GM12864 (cell line): Measurements from ENCODE around the gene CLDN6.
A peak's percentile ranks its signal among the peaks of the same experiment; 100 is the strongest.

Source experiments
- DNase-seq: peaks from one replicate; pipeline ENCODE4 v3.0.0-alpha.2; 2011; ENCODE audit warnings: low read depth
- H3K4me3 ChIP-seq: 2 replicates; pipeline ENCODE4 v1.5.1; 2011; ENCODE audit warnings: mild to moderate bottlenecking, low read depth, low read length, control low read depth
- TF ChIP-seq, protein P1 (sequence below): IDR thresholded peaks from 2 replicates; pipeline ENCODE4 v1.5.1; 2011; ENCODE audit warnings: low read depth, mild to moderate bottlenecking, moderate library complexity, low read length, control low read depth, inconsistent platforms; ENCODE audit errors: missing control alignments

The CLDN6 gene

DNA sequence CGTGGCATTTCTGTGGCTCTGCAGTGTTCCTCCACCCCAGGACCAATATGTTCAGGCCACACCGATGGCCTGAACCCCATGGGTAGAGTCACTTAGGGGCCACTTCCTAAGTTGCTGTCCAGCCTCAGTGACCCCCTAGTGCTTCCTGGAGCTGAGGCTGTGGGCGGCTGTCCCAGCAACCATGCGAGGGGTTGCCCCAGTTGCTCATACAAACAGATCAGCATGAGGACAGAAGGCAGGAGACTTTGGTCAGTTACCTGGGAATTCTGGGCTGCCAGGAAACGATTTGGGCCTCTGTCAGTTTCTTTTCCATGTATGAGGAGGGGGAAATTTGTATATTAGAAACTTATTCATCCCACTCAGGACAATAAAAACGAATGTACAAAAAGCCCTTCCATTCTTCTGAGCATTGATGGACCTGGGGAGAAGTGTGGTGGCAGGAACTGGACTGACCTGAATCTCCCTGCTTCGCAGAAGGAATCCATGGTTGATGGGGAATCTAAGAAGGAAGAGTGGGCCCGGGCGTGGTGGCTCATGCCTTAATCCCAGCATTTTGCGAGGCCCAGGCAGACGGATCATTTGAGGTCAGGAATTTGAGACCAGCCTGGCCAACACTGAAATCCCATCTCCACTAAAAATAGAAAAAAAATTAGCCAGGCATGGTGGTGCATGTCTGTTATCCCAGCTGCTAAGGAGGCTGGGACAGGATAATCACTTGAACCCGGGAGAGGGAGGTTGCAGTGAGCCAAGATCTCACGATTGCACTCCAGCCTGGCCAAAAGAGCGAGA, 42.5 kb upstream of the CLDN6 start:
- no peak overlapping the region for H3K4me3 ChIP-seq
- no peak for DNase-seq
- TF ChIP-seq, protein P1, sequence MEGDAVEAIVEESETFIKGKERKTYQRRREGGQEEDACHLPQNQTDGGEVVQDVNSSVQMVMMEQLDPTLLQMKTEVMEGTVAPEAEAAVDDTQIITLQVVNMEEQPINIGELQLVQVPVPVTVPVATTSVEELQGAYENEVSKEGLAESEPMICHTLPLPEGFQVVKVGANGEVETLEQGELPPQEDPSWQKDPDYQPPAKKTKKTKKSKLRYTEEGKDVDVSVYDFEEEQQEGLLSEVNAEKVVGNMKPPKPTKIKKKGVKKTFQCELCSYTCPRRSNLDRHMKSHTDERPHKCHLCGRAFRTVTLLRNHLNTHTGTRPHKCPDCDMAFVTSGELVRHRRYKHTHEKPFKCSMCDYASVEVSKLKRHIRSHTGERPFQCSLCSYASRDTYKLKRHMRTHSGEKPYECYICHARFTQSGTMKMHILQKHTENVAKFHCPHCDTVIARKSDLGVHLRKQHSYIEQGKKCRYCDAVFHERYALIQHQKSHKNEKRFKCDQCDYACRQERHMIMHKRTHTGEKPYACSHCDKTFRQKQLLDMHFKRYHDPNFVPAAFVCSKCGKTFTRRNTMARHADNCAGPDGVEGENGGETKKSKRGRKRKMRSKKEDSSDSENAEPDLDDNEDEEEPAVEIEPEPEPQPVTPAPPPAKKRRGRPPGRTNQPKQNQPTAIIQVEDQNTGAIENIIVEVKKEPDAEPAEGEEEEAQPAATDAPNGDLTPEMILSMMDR: no peak

DNA sequence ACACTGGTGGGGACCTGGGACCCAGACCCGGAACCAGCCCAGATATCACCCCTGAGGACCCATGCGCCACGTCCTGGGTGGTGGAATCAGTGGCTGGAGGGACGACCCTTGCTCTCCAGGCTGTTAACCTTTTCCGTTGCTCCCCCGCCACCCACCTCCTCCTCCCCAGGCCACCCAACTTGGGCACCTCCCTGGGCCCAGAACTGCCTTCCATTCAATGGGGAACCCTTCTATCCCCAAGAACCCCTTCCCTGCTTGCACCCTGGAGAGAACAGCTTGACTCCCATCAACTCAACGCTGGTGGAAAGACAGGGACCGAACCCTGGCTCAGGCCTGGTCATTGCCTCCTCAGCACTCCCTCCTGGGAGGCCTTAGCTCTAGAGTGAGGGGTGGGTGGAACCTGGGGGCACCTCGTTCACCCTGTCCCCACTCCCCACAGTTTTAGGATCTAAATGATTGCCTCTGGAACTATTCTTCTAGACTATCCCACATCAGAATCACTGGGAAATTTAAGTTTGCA, 41.8 kb upstream of the CLDN6 start:
- DNase-seq: no peak
- TF ChIP-seq, protein P1: no peak
- H3K4me3 ChIP-seq: peak overlapping the region; percentile 87

DNA sequence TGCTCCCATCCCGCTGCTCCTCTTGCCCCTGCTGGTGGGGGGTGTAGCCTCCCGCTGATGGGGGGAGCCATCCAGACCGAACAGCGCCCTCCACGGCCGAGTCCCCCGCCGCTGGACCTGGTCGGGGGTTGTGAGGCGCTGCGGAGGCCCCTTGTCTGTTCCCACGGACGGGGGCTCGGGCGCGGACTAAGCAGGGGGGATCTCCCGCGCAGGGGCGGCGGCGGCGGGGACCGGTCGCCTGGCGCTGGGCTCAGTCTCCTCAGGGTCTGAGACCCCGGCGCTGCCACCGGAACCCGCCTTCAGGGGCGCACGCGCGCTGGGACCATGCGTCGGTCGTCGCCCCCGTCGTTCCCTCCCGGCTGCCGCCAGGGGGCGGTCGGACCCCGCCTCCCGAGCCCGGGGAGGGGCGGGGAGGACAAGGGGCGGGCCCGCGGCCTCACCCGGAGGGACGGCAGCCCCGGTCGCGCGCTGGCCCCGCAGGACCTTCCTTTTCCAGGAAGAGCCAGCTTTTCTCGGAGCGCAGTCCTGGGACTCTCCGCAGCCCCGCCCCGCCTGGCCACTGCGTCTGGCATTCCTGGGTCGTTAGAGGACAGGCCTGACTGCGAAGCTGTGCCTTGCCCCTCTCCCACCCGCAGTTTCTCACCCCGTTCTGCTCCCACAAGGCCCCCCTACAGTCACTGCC, 41.2 kb upstream of the CLDN6 start:
- peak overlapping the region; percentile 87 for H3K4me3 ChIP-seq
- no peak for DNase-seq
- TF ChIP-seq, protein P1: peak; percentile 80

DNA sequence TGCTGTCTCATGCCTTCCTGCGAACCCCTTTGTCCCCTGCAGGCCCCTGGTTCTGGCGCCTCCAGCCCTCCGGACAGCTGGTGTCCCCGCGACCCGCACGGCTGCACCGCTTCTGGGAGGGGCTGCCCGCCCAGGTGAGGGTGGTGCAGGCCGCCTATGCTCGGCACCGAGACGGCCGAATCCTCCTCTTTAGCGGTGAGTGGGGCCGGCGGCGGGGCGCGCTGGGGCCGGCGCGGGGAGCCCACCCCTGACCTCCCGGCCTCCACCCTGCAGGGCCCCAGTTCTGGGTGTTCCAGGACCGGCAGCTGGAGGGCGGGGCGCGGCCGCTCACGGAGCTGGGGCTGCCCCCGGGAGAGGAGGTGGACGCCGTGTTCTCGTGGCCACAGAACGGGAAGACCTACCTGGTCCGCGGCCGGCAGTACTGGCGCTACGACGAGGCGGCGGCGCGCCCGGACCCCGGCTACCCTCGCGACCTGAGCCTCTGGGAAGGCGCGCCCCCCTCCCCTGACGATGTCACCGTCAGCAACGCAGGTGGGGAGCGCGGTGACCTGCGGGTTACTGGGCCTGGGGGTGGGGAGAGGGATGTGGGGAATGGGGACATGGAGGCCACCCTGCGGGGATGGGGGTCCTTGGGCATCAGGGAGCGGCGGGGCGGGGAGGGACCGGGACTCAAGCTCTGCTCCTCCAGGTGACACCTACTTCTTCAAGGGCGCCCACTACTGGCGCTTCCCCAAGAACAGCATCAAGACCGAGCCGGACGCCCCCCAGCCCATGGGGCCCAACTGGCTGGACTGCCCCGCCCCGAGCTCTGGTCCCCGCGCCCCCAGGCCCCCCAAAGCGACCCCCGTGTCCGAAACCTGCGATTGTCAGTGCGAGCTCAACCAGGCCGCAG, 40.4 kb upstream of the CLDN6 start:
- TF ChIP-seq, protein P1: peak; percentile 56
- H3K4me3 ChIP-seq: peak overlapping the region; percentile 87
- no peak for DNase-seq

DNA sequence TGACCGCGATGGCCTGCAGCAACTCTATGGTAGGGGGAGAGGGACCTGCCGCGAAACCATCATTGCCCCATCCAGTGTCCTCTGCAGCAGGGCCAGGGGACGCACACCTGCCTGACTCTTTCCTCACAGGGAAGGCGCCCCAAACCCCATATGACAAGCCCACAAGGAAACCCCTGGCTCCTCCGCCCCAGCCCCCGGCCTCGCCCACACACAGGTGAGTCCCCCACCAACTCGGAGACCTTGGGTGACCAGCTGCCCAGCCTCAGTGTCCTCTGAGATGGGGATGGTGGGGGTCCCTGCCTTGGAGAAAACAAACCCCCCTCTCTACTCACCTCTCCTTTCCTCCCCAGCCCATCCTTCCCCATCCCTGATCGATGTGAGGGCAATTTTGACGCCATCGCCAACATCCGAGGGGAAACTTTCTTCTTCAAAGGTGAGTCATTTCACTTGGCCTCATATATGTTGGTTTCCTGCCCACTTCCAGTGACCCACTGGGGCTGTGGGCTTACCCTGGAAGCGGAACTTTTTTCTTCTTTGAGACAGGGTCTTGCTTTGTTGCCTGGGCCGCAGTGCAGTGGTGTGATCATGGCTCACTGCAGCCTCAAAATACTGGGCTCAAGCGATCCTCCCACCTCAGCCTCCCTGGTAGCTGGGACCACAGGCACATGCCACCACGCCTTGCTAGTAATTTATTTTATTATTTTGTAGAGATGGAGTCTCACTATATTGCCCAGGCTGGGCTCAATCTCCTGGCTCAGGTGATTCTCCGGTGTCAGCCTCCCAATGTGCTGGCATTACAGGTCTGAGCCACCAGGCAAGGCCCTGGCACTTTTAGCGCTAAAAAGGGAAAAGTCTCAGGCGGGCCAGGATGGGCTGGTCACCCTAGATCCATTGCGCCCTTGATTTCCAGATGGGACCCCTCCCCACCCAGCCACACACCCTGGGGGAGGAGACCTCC, 39.5 kb upstream of the CLDN6 start:
- TF ChIP-seq, protein P1: no peak
- DNase-seq: no peak
- peak overlapping the region; percentile 87; the same call in 1 of the 2 replicates for H3K4me3 ChIP-seq
